Activated T-helper 1 cell treated with anti-CD3 and anti-CD28 coated beads, Interleukin-12 subunit alpha, Interleukin-12 subunit beta, Interleukin-2, Interleukin-4 antibody, amounts not matched to agents 30 ng/mL and 10 ng/mL and 1 ng/mL, durations not matched to agents 14 hours and 24 hours and 36 hours (primary cell): ENCODE data around the gene TNRC18. TPM values are rescaled to one million over a fixed set of nuclear protein-coding genes. Genes with fewer than 3 reads are reported as not detected.
"Not testable (repeated sequence)": the region's sequence is repeated elsewhere in the genome, so short reads cannot be mapped to it uniquely, and the experiment has no call there.

ENCODE experiments used
- DNase-seq: peaks from one replicate; pipeline ENCODE4 v3.0.0; 2021; ENCODE audit warnings: low spot score
- H3K27ac Mint-ChIP-seq: one replicate; pipeline ENCODE4 v1.8.0; 2021; ENCODE audit warnings: mild to moderate bottlenecking, mixed read lengths
- H3K27me3 Mint-ChIP-seq: one replicate; pipeline ENCODE4 v1.8.0; 2022; ENCODE audit warnings: mild to moderate bottlenecking, moderate library complexity, mixed read lengths; ENCODE audit not compliant: insufficient read depth
- H3K36me3 Mint-ChIP-seq: one replicate; pipeline ENCODE4 v1.8.0; 2021; ENCODE audit warnings: low read depth, mixed read lengths
- H3K4me1 Mint-ChIP-seq: one replicate; pipeline ENCODE4 v1.8.0; 2021; ENCODE audit warnings: low read depth, mixed read lengths
- H3K4me3 Mint-ChIP-seq: one replicate; pipeline ENCODE4 v1.8.0; 2021; ENCODE audit warnings: mild to moderate bottlenecking, moderate library complexity, mixed read lengths
- H3K9me3 Mint-ChIP-seq: one replicate; pipeline ENCODE4 v1.8.0; 2021; ENCODE audit warnings: mixed read lengths
- intact Hi-C: fragments of 100-400 bp; cut with micrococcal nuclease; formaldehyde crosslinking; loops from one replicate; pipeline ENCODE4 v1.15.1; 2024
- total RNA-seq: library from RNA; stranded (reverse); gene quantifications from 2 replicates; pipeline ENCODE4 v1.2.3, GENCODE V29; 2022

The TNRC18 gene
- total RNA-seq, 1 donor from 2014 or later = 48.7 TPM

DNA sequence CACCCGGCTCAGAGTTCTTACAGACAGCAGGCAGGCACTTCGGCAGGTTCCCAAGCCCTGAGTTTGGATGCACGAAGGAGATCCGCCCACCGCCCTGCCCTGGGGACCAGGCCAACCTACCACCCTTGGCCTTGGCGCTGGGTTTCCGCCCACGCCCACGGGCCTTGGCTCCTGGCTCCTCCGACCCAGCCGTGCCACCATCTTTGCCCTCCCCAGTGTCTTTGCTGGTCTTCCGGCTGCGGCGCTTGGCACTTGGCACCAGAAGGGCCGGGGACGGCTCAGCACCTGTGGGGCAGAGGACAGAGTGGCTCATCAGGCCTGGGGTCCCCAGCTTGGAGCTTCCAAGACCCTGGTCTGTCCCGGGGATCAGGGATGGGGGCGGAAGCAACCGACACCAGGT, 108.8 kb downstream of the TNRC18 start:
- H3K27me3 Mint-ChIP-seq = no peaks in the 10 kb centered on the region
- no peak for DNase-seq
- H3K27ac Mint-ChIP-seq = no peak overlapping the region
- intact Hi-C loops = no loop called here
- peaks cover 15% of the 10 kb centered on the region for H3K9me3 Mint-ChIP-seq
- no peak overlapping the region for H3K4me3 Mint-ChIP-seq
- peaks cover 42% of the 10 kb centered on the region for H3K36me3 Mint-ChIP-seq
- H3K4me1 Mint-ChIP-seq = no peaks in the 10 kb centered on the region

DNA sequence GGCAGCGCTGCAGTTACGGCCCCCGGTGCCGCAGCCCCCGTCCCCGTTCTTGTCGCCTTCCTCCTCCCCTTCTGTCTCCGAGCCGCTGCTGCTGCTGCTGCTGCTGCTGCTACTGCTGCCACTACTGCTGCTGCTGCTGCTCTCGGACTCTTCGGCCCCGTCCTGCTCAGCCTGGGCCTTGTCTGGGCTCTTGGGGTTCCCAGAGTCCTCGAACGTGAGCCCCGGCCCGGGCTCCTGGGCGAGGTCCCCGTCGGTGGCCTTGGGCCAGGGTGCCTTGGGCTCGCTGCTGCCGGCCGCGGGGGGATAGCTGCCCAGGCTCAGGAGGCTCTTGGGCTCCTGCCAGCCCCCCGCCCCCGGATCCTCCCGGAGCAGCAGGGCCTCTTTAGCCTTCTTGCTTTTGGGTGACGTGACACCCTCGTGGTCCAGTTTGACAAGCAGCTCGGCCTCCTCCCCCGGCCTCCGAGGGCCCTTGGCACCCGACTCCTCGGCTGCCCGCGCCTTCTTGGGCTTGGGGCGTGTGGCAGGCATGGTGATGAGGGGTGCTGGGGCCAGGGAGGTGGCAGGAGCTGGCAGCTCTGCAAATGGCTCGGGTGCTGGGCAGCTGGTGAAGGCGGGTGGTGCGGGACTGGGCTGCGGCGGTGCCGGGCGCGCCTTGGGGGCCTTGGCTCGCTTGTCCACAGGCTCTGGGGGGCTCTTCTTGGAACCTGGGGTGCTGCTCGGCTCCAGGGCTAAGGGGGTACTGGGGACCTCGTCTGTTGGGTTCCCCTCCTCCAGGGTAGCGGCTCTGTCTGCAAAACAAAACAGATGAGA, 110.4 kb downstream of the TNRC18 start:
- H3K4me3 Mint-ChIP-seq, H3K4me1 Mint-ChIP-seq, H3K27ac Mint-ChIP-seq, DNase-seq, intact Hi-C loops, H3K9me3 Mint-ChIP-seq, H3K27me3 Mint-ChIP-seq: not testable (repeated sequence)
- peaks cover 30% of the 10 kb centered on the region for H3K36me3 Mint-ChIP-seq

DNA sequence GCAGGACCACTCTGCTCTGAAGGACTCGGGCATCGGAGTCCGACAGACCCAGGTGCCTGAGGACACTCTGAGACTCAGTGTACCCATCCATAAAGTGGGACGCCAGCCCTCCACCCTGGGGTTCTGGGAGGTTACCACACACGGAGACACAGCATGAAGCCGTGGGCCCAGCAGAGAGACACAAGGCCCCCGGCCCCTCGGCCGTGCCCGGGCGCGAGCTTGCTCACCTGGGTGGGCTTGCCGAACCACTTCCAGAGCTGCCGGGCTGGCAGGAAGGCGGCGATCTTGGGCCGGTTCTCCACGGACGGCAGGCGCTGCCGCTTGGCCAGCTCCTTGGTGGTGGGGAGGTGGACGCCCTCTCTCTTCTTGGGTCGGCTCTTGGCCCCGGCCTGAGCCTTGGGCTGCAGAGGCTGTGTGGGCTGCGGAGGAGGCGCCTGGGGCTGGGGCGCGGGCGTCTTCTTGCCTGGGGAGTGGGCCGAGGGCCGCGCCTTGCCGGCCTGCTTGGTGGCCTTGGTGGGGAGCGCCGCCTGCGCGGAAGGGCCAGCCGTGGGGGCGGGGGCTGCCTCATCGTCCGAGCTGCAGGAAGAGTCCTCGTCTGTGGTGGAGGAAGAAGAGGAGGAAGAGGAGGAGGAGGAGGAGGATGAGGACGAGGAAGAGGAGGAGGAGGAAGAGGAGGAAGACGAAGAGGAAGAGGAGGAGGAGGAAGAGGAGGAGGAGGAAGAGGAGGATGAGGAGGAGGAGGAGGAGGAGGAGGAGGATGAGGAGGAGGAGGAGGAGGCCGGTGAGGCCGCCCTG, 111.2 kb downstream of the TNRC18 start:
- peaks cover 26% of the 10 kb centered on the region for H3K36me3 Mint-ChIP-seq
- not testable (repeated sequence) for H3K9me3 Mint-ChIP-seq

DNA sequence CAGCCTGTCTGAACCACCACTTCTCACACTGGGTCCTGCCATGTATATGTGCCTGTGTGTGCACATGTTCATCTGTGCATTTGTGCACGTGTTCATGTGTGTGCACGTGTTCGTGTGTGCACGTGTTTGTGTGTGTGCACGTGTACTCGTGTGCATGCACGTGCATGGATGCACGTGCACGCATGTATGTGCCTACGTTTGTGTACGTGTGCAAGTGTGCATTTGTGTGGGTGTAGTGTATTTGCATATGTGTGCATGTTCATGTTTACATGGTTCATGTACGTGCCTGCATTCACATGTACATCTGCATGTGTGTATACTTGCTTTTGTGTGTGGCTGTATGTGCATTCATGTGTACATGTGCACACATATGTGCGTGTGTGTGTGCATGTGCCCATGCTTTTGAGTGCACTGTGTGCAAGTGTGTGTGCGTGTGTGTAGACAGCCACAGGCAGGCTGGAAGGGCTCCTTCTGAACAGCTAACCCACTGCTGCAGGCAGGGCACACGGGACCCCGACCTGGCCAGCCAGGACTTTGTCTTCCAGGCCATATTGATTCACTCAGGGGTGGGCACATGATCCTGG, 112.7 kb downstream of the TNRC18 start:
- H3K4me1 Mint-ChIP-seq = no peaks in the 10 kb centered on the region
- DNase-seq = no peak
- H3K27ac Mint-ChIP-seq = no peak overlapping the region
- H3K9me3 Mint-ChIP-seq = no peaks in the 10 kb centered on the region
- no peaks in the 10 kb centered on the region for H3K27me3 Mint-ChIP-seq
- H3K36me3 Mint-ChIP-seq = peaks cover 18% of the 10 kb centered on the region
- H3K4me3 Mint-ChIP-seq = no peak overlapping the region
- intact Hi-C loops = no loop called here

More for the DNA sequence above, 111.2 kb downstream of the TNRC18 start:
- H3K27me3 Mint-ChIP-seq, intact Hi-C loops, DNase-seq, H3K4me3 Mint-ChIP-seq, H3K4me1 Mint-ChIP-seq, H3K27ac Mint-ChIP-seq: not testable (repeated sequence)

DNA sequence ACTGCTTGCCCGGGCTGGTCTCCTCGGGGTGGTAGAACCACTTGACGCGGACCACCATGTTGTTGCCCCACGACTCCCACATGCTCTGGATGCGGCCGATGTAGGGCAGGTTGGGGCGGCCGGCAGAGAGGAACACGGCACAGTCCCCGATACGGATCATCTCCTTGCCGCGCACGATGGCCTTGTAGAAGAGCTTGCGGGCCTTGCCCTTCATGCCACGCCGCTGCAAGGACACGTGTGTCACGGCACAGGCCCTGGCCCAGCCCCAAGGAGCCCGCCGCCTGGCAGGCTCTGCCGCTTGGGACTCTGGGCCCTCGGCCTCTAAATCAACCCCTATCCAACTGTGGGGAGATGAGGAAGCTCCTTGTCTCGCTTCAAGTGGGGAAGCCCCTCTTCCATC, 114.5 kb downstream of the TNRC18 start:
- Mint-ChIP-seq H3K27ac (no peak overlapping the region), H3K4me1 (no peaks in the 10 kb centered on the region), H3K27me3 (no peaks in the 10 kb centered on the region), H3K36me3 (peaks cover 15% of the 10 kb centered on the region), H3K9me3 (no peaks in the 10 kb centered on the region), H3K4me3 (no peak overlapping the region)
- no peak for DNase-seq
- intact Hi-C loops = no loop called here

DNA sequence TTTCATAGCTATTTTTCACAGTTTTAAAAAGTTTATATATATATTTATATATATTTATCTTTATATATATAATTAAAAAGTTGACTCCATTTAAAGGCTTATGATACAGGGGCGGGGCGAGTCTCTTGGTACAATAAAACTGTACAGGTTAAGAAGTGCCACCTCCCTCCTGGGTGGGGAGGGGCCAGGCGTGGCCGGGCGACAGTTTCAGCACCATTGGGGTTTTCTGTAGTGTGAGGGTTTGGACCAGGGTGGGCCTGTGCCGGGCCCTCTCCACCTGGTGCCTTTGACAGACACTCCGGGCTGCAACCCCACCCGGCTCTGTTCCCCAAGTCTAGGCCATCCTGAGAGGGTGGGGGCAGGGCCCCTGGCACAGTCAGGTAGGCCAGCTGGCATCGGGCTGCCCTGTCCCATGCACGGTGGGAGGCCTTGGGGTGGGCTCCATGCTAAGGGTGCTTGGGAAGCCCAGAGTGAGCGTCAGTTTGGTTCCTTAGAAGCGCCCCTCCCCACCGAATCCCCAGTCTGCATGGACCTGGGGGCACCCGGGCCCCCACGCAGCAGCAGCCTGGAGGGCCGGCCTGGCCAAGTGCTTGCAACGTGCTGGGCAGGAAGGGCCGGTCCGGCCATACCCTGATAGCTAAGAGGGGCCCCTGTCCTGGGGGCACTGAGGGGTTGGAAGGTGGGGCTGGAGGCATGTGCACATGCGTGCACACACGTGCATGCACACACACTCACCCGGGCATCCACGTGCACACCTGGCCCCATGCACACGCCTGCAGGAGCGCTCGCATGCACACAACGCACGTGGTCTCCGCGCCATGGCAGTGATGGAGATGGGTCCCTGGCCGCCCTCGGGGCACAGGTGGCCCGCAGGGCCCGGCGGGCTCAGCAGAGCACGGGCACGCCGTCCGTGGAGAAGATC, 116.2 kb downstream of the TNRC18 start:
- H3K27me3 Mint-ChIP-seq, H3K9me3 Mint-ChIP-seq, DNase-seq, H3K4me1 Mint-ChIP-seq, intact Hi-C loops, H3K27ac Mint-ChIP-seq, H3K4me3 Mint-ChIP-seq: not testable (repeated sequence)
- H3K36me3 Mint-ChIP-seq = peaks cover 15% of the 10 kb centered on the region

DNA sequence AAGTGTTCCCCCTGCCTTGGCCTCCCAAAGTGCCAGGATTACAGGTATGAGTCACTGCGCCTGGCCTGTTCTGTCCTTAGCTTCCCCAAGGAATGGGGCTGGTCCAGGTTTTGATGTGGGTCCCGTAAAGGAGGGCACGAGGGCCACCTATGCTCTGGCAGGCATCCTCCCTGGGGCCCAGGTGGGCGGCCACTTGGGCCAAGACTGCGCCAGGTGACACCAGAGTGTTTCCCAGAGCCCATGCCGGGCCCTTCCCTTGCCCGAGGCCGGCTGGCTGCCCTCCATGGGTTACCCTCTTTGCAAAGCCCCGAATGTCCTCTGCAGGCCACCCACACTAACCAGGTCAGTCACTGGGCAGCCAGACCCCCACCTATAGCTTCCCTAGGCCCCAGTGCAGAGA, 118.6 kb downstream of the TNRC18 start:
- H3K4me3 Mint-ChIP-seq, H3K9me3 Mint-ChIP-seq, H3K27me3 Mint-ChIP-seq, H3K36me3 Mint-ChIP-seq, intact Hi-C loops, H3K4me1 Mint-ChIP-seq, DNase-seq, H3K27ac Mint-ChIP-seq: not testable (repeated sequence)

DNA sequence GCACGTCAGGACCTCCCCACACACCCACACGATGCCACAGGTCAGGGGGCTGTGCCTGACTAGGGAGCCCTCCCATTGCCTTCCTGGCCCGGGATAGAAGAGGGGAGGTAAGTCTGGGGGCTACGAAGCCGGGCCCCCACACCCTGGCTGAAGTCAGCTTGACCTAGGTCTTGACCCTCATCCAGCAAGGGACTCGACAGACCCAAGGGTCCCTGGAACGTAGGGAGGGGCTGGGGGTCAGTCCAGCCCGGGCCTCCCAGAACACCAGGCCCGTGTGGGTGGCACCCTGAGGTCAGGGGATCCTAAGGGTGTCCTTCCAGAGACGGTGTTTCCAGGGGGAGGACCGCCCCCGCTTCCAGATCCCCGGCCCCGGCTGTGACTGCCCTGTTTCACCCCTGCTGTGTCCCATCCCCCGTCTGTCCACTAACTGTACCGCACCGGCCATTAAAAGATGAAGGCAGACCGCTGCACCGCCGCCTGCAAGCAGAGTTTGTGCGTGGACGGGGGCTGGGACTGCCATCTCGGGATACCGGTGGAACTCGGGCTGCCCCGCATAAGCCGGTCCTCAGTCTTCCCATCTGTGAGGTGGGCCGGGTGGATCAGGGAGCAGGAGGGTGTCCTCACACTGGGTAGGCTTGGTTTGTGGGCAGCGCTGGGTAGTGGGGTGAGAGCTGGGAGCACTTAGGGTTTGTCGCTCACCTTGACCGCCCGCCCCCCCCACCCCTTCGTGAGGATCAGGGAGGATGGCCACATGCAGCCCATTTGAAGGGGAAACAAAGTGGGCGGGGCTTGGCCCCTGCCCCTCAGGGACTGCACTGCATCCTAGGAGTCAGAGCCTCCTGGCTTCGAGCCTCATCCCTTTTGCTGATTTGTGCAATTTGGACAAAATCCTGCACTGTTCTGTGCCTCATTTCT, 119.8 kb downstream of the TNRC18 start:
- Mint-ChIP-seq H3K9me3 (no peaks in the 10 kb centered on the region), H3K4me1 (no peaks in the 10 kb centered on the region), H3K27me3 (peaks cover 3% of the 10 kb centered on the region), H3K4me3 (no peak overlapping the region), H3K36me3 (peaks cover 3% of the 10 kb centered on the region), H3K27ac (no peak overlapping the region)
- no peak for DNase-seq
- intact Hi-C loops = no loop called here

DNA sequence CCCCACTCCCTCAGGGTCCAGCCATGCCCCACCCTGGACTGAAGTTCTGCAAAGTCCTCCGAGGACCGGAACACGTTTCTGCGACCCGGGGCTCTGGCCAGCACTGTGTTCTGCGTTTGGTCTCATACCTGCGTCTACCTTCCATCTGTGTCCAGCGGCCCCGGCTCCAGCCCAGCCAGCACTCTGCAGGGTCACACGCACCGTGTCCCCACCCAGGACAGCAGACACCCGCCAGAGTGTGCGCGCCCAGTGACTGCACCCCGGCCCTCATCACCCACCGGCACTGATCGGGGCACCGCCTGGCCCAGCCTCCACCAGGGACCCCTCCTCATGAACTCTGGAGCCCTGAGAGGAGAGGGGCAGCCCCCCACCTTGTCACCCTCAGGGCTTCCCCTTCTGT, 120.6 kb downstream of the TNRC18 start:
- peaks cover 3% of the 10 kb centered on the region for H3K27me3 Mint-ChIP-seq
- no peak overlapping the region for H3K27ac Mint-ChIP-seq
- H3K4me3 Mint-ChIP-seq = no peak overlapping the region
- intact Hi-C loops = no loop called here
- DNase-seq = no peak
- no peaks in the 10 kb centered on the region for H3K36me3 Mint-ChIP-seq
- no peaks in the 10 kb centered on the region for H3K9me3 Mint-ChIP-seq
- no peaks in the 10 kb centered on the region for H3K4me1 Mint-ChIP-seq

DNA sequence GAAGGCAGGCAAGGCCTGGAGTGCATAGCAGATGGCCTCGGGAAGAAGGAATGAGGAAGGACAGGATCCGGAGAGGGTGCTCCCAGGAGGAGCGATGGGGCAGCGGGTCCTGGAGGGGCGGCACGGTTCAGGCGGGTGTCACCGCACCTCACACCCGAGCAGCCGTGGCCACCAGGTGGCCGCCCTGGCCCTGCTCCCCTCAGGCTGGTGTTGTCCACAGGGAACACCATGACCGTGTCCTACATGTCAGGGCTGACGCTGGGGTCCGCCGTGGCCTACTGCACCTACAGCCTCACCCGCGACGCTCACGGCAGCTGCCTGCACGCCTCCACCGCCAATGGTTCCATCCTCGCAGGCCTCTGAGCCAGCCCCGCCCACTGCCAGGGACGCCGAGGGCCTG, 121.1 kb downstream of the TNRC18 start:
- intact Hi-C loops = no loop called here
- H3K27me3 Mint-ChIP-seq = peaks cover 3% of the 10 kb centered on the region
- DNase-seq = no peak
- H3K27ac Mint-ChIP-seq = no peak overlapping the region
- H3K9me3 Mint-ChIP-seq = no peaks in the 10 kb centered on the region
- no peaks in the 10 kb centered on the region for H3K4me1 Mint-ChIP-seq
- H3K36me3 Mint-ChIP-seq = no peaks in the 10 kb centered on the region
- no peak overlapping the region for H3K4me3 Mint-ChIP-seq

DNA sequence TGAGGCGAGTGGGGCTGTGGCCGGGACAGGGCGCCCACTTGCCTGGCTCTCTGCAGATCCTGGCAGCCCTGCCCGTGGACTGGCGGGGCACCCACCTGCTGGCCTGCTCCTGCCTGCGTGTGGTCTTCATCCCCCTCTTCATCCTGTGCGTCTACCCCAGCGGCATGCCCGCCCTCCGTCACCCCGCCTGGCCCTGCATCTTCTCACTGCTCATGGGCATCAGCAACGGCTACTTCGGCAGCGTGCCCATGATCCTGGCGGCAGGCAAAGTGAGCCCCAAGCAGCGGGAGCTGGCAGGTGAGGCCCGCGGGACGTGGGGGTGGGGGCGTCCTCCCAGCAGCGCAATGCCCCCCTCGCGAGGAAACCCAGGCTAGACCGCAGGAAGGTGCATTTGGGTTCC, 123.3 kb downstream of the TNRC18 start:
- H3K36me3 Mint-ChIP-seq = no peaks in the 10 kb centered on the region
- no peak overlapping the region for H3K27ac Mint-ChIP-seq
- intact Hi-C loops = no loop called here
- no peak for DNase-seq
- no peak overlapping the region for H3K4me3 Mint-ChIP-seq
- H3K27me3 Mint-ChIP-seq = peaks cover 12% of the 10 kb centered on the region
- H3K9me3 Mint-ChIP-seq = no peaks in the 10 kb centered on the region
- H3K4me1 Mint-ChIP-seq = peaks cover 13% of the 10 kb centered on the region
